Measurements from ENCODE around the gene MCM8. TPM values are rescaled to one million over a fixed set of nuclear protein-coding genes. Genes with fewer than 3 reads are reported as not detected.

Gene MCM8
- total RNA-seq, 2 experiments from 2014 or later = 43.7 to 58.2 TPM

- ChIA-PET CTCF (ENCODE audit: unreplicated experiment) (no interaction called here), POLR2A (interaction anchor here (1.0 kb wide), 1 partner anchor 17 kb away, joined by 4 read pairs; no protein-coding TSS in a partner anchor)
- H3K9me3 ChIP-seq (ENCODE audit: low read length) = no peaks in the 10 kb centered on the region
- H3K79me2 ChIP-seq (ENCODE audit: insufficient read depth, low read depth, low read length) = no peaks in the 10 kb centered on the region
- intact Hi-C loops (cut with micrococcal nuclease; ENCODE audit: unreplicated experiment) = no loop called here
- BruUV-seq (replicated peaks) = no TSS peak
- H4K20me1 ChIP-seq (ENCODE audit: insufficient read depth, low read length) = no peaks in the 10 kb centered on the region
- H3K27ac ChIP-seq (ENCODE audit: low read depth, low read length, poor library complexity, severe bottlenecking) = no peak overlapping the region
- peaks cover 8% of the 10 kb centered on the region for H3K4me1 ChIP-seq (ENCODE audit: insufficient read depth, low read length, poor library complexity, severe bottlenecking)
- no peak overlapping the region for H3K4me2 ChIP-seq (ENCODE audit: low read length)
- DNase-seq (ENCODE audit: low spot score) = no peak
- no peak overlapping the region for H2AFZ ChIP-seq (ENCODE audit: low read length)
- no peak overlapping the region for H3K4me3 ChIP-seq (ENCODE audit: low read depth, low read length, poor library complexity, severe bottlenecking)
- H3K9me2 ChIP-seq (ENCODE audit: insufficient read depth, low read length) = no peaks in the 10 kb centered on the region
- peaks cover 65% of the 10 kb centered on the region for H3K36me3 ChIP-seq (ENCODE audit: insufficient read depth, low read length)
- no peak for TF ChIP-seq CTCF (conservative IDR thresholded peaks at IDR 0.05; ENCODE audit: low read length)
- TF ChIP-seq EZH2phosphoT487 (IDR thresholded peaks at IDR 0.05; ENCODE audit: borderline replicate concordance, low read depth, low read length) = no peak
Measured at GRCh38 chr20:5938456-5939029, 11.9 kb upstream of the MCM8 start.

GRCh38 chr20:5945963-5946362 lies 4.5 kb upstream of the MCM8 start:
- no peak overlapping the region for H2AFZ ChIP-seq (ENCODE audit: low read length)
- ChIA-PET CTCF (ENCODE audit: unreplicated experiment) (no interaction called here), POLR2A (no interaction called here)
- no peaks in the 10 kb centered on the region for H3K9me3 ChIP-seq (ENCODE audit: low read length)
- H3K9me2 ChIP-seq (ENCODE audit: insufficient read depth, low read length) = no peaks in the 10 kb centered on the region
- H3K4me2 ChIP-seq (ENCODE audit: low read length) = no peak overlapping the region
- DNase-seq (ENCODE audit: low spot score) = no peak
- no TSS peak for BruUV-seq (replicated peaks)
- H3K4me1 ChIP-seq (ENCODE audit: insufficient read depth, low read length, poor library complexity, severe bottlenecking) = peaks cover 6% of the 10 kb centered on the region
- H3K27ac ChIP-seq (ENCODE audit: low read depth, low read length, poor library complexity, severe bottlenecking) = no peak overlapping the region
- H3K36me3 ChIP-seq (ENCODE audit: insufficient read depth, low read length) = peaks cover 76% of the 10 kb centered on the region
- H4K20me1 ChIP-seq (ENCODE audit: insufficient read depth, low read length) = no peaks in the 10 kb centered on the region
- no peak overlapping the region for H3K4me3 ChIP-seq (ENCODE audit: low read depth, low read length, poor library complexity, severe bottlenecking)
- peaks cover 38% of the 10 kb centered on the region for H3K79me2 ChIP-seq (ENCODE audit: insufficient read depth, low read depth, low read length)
- intact Hi-C loops (cut with micrococcal nuclease; ENCODE audit: unreplicated experiment) = no loop called here
- no peak for TF ChIP-seq EZH2phosphoT487 (IDR thresholded peaks at IDR 0.05; ENCODE audit: borderline replicate concordance, low read depth, low read length)
- no peak for TF ChIP-seq CTCF (conservative IDR thresholded peaks at IDR 0.05; ENCODE audit: low read length)

GRCh38 chr20:5947276-5947675 lies 3.2 kb upstream of the MCM8 start:
- Histone ChIP-seq H3K36me3 (ENCODE audit: insufficient read depth, low read length) (peaks cover 70% of the 10 kb centered on the region), H3K27ac (ENCODE audit: low read depth, low read length, poor library complexity, severe bottlenecking) (no peak overlapping the region), H3K4me1 (ENCODE audit: insufficient read depth, low read length, poor library complexity, severe bottlenecking) (peaks cover 13% of the 10 kb centered on the region), H3K9me3 (ENCODE audit: low read length) (no peaks in the 10 kb centered on the region), H3K9me2 (ENCODE audit: insufficient read depth, low read length) (no peaks in the 10 kb centered on the region), H3K4me2 (ENCODE audit: low read length) (no peak overlapping the region), H2AFZ (ENCODE audit: low read length) (no peak overlapping the region), H4K20me1 (ENCODE audit: insufficient read depth, low read length) (no peaks in the 10 kb centered on the region), H3K4me3 (ENCODE audit: low read depth, low read length, poor library complexity, severe bottlenecking) (no peak overlapping the region), H3K79me2 (ENCODE audit: insufficient read depth, low read depth, low read length) (peaks cover 51% of the 10 kb centered on the region)
- CTCF ChIA-PET (ENCODE audit: unreplicated experiment) = no interaction called here
- DNase-seq (ENCODE audit: low spot score) = no peak
- no TSS peak for BruUV-seq (replicated peaks)
- intact Hi-C loops (cut with micrococcal nuclease; ENCODE audit: unreplicated experiment) = no loop called here
- TF ChIP-seq EZH2phosphoT487 (IDR thresholded peaks at IDR 0.05; ENCODE audit: borderline replicate concordance, low read depth, low read length) = no peak
- TF ChIP-seq CTCF (conservative IDR thresholded peaks at IDR 0.05; ENCODE audit: low read length) = no peak
- POLR2A ChIA-PET = no interaction called here

All from OCI-LY7 (cell line).